ENCODE data around the gene HIBADH.
"Not testable (repeated sequence)": the region's sequence is repeated elsewhere in the genome, so short reads cannot be mapped to it uniquely, and the experiment has no call there.

Gene HIBADH

GRCh38 chr7:27547401-27547800 is 115.3 kb downstream of the HIBADH start:
- no peak for DNase-seq (ENCODE audit: low spot score)

- no peak for DNase-seq (ENCODE audit: low spot score)
Measured at GRCh38 chr7:27546610-27547009, 116.1 kb downstream of the HIBADH start.

GRCh38 chr7:27535795-27536194 is 126.9 kb downstream of the HIBADH start:
- no peak for DNase-seq (ENCODE audit: low spot score)

GRCh38 chr7:27533652-27534081 is 129.0 kb downstream of the HIBADH start:
- DNase-seq (ENCODE audit: low spot score) = no peak

GRCh38 chr7:27532314-27532713 is 130.4 kb downstream of the HIBADH start:
- no peak for DNase-seq (ENCODE audit: low spot score)

- no peak for DNase-seq (ENCODE audit: low spot score)
Measured at GRCh38 chr7:27527348-27527714, 135.4 kb downstream of the HIBADH start.

GRCh38 chr7:27526611-27527347 is 135.9 kb downstream of the HIBADH start:
- DNase-seq (ENCODE audit: low spot score) = no peak

GRCh38 chr7:27526131-27526530 is 136.6 kb downstream of the HIBADH start:
- no peak for DNase-seq (ENCODE audit: low spot score)

- no peak for DNase-seq (ENCODE audit: low spot score)
Measured at GRCh38 chr7:27523321-27523720, 139.4 kb downstream of the HIBADH start.

- no peak for DNase-seq (ENCODE audit: low spot score)
Measured at GRCh38 chr7:27522566-27522965, 140.1 kb downstream of the HIBADH start.

GRCh38 chr7:27520815-27521790 is 141.6 kb downstream of the HIBADH start:
- DNase-seq (ENCODE audit: low spot score) = peak; percentile 16

GRCh38 chr7:27519793-27520469 is 142.8 kb downstream of the HIBADH start:
- DNase-seq (ENCODE audit: low spot score) = no peak

GRCh38 chr7:27518561-27519350 is 143.9 kb downstream of the HIBADH start:
- DNase-seq (ENCODE audit: low spot score) = no peak

GRCh38 chr7:27516421-27516820 is 146.3 kb downstream of the HIBADH start:
- DNase-seq (ENCODE audit: low spot score) = no peak

GRCh38 chr7:27515933-27516332 is 146.8 kb downstream of the HIBADH start:
- DNase-seq (ENCODE audit: low spot score) = no peak

- no peak for DNase-seq (ENCODE audit: low spot score)
Measured at GRCh38 chr7:27514861-27515260, 147.8 kb downstream of the HIBADH start.

GRCh38 chr7:27513885-27514284 is 148.8 kb downstream of the HIBADH start:
- no peak for DNase-seq (ENCODE audit: low spot score)

- not testable (repeated sequence) for DNase-seq (ENCODE audit: low spot score)
Measured at GRCh38 chr7:27511370-27511769, 151.3 kb downstream of the HIBADH start.

- no peak for DNase-seq (ENCODE audit: low spot score)
Measured at GRCh38 chr7:27510541-27510940, 152.1 kb downstream of the HIBADH start.

GRCh38 chr7:27501879-27502278 is 160.8 kb downstream of the HIBADH start:
- DNase-seq (ENCODE audit: low spot score) = not testable (repeated sequence)

- DNase-seq (ENCODE audit: low spot score) = no peak
Measured at GRCh38 chr7:27501001-27501400, 161.7 kb downstream of the HIBADH start.

- DNase-seq (ENCODE audit: low spot score) = no peak
Measured at GRCh38 chr7:27492224-27492623, 170.5 kb downstream of the HIBADH start.
